ENCODE data around the gene PLXNC1.

Gene PLXNC1

DNA sequence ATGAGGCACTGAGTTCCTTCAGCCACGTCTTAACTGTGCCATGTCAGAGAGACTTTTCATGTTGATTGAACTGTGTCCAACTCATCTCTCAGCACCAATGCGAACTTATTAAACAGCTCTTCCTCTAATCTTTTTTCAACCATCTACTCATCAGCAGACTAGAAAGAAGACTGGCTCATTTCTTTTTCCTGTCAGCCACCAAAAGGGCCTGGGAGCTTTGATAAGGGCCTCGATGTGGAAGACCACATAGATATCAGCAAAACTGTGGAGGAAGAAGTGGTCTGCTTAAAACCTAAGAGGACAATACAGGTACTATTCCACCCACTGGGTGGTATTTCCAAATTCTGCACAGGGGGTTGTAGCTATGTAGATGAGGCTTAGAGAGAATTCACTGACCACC is 3.6 kb upstream of the PLXNC1 start:
- no peak for DNase-seq
- Histone ChIP-seq H3K23ac (ENCODE audit: low read length) (no peak overlapping the region), H3K79me2 (ENCODE audit: control insufficient read depth, insufficient read depth, low read length, poor library complexity) (no peaks in the 10 kb centered on the region), H3K4me3 (ENCODE audit: low read depth, low read length) (no peak overlapping the region), H2AK5ac (ENCODE audit: low read length) (no peak overlapping the region), H3K9ac (ENCODE audit: low read length) (no peak overlapping the region), H2AFZ (ENCODE audit: insufficient read depth, low read length, poor library complexity) (no peak overlapping the region), H3K14ac (ENCODE audit: low read length) (no peak overlapping the region), H3K27me3 (ENCODE audit: insufficient read depth, low read length) (peaks cover 24% of the 10 kb centered on the region), H4K91ac (ENCODE audit: low read depth, low read length) (no peak overlapping the region), H3K9me3 (ENCODE audit: insufficient read depth, low read depth, low read length) (peaks cover 3% of the 10 kb centered on the region), H4K12ac (ENCODE audit: low read depth, low read length) (no peak overlapping the region), H2BK120ac (ENCODE audit: insufficient read depth, low read length, poor library complexity) (no peak overlapping the region), H2BK12ac (ENCODE audit: low read length) (no peak overlapping the region), H3K4me1 (ENCODE audit: control insufficient read depth in 1 of 2, insufficient read depth in 2 of 2, low read length in 2 of 2) (peaks cover 8 to 10% of the 10 kb centered on the region in 2 experiments), H2BK5ac (ENCODE audit: low read depth, low read length, poor library complexity) (no peak overlapping the region), H4K8ac (ENCODE audit: low read depth, low read length) (no peak overlapping the region), H3K36me3 (ENCODE audit: control insufficient read depth in 1 of 2, insufficient read depth in 2 of 2, low read length in 2 of 2) (no peaks in the 10 kb centered on the region), H3K18ac (ENCODE audit: low read length) (no peak overlapping the region), H3K4ac (ENCODE audit: low read depth, low read length) (no peak overlapping the region), H3K79me1 (ENCODE audit: low read length) (no peaks in the 10 kb centered on the region), H3K4me2 (ENCODE audit: low read length) (no peak overlapping the region), H3K27ac (ENCODE audit: low read depth, low read length) (no peak overlapping the region)
- no CpG with 5 or more reads among the region's 3 CpGs for WGBS (ENCODE audit: extremely low coverage, insufficient coverage, insufficient read length)

- Histone ChIP-seq H3K4ac (ENCODE audit: low read depth, low read length) (no peak overlapping the region), H4K91ac (ENCODE audit: low read depth, low read length) (no peak overlapping the region), H2BK12ac (ENCODE audit: low read length) (no peak overlapping the region), H3K36me3 (ENCODE audit: control insufficient read depth in 1 of 2, insufficient read depth in 2 of 2, low read length in 2 of 2) (no peaks in the 10 kb centered on the region), H3K4me3 (ENCODE audit: low read depth, low read length) (no peak overlapping the region), H3K4me1 (ENCODE audit: control insufficient read depth in 1 of 2, insufficient read depth in 2 of 2, low read length in 2 of 2) (peaks cover 13 to 16% of the 10 kb centered on the region in 2 experiments), H4K8ac (ENCODE audit: low read depth, low read length) (no peak overlapping the region), H3K79me2 (ENCODE audit: control insufficient read depth, insufficient read depth, low read length, poor library complexity) (no peaks in the 10 kb centered on the region), H3K27me3 (ENCODE audit: insufficient read depth, low read length) (peaks cover 30% of the 10 kb centered on the region), H2BK5ac (ENCODE audit: low read depth, low read length, poor library complexity) (no peak overlapping the region), H3K23ac (ENCODE audit: low read length) (no peak overlapping the region), H2AFZ (ENCODE audit: insufficient read depth, low read length, poor library complexity) (no peak overlapping the region), H3K4me2 (ENCODE audit: low read length) (no peak overlapping the region), H4K12ac (ENCODE audit: low read depth, low read length) (no peak overlapping the region), H3K18ac (ENCODE audit: low read length) (no peak overlapping the region), H3K9ac (ENCODE audit: low read length) (no peak overlapping the region), H3K79me1 (ENCODE audit: low read length) (no peaks in the 10 kb centered on the region), H3K27ac (ENCODE audit: low read depth, low read length) (no peak overlapping the region), H2AK5ac (ENCODE audit: low read length) (no peak overlapping the region), H3K9me3 (ENCODE audit: insufficient read depth, low read depth, low read length) (peaks cover 4% of the 10 kb centered on the region), H3K14ac (ENCODE audit: low read length) (no peak overlapping the region), H2BK120ac (ENCODE audit: insufficient read depth, low read length, poor library complexity) (no peak overlapping the region)
- WGBS (ENCODE audit: extremely low coverage, insufficient coverage, insufficient read length): no CpG with 5 or more reads among the region's 12 CpGs
- peak; percentile 31 to 69 for DNase-seq
Measured at GRCh38 chr12:94145191-94145983, 3.0 kb upstream of the PLXNC1 start.

DNA sequence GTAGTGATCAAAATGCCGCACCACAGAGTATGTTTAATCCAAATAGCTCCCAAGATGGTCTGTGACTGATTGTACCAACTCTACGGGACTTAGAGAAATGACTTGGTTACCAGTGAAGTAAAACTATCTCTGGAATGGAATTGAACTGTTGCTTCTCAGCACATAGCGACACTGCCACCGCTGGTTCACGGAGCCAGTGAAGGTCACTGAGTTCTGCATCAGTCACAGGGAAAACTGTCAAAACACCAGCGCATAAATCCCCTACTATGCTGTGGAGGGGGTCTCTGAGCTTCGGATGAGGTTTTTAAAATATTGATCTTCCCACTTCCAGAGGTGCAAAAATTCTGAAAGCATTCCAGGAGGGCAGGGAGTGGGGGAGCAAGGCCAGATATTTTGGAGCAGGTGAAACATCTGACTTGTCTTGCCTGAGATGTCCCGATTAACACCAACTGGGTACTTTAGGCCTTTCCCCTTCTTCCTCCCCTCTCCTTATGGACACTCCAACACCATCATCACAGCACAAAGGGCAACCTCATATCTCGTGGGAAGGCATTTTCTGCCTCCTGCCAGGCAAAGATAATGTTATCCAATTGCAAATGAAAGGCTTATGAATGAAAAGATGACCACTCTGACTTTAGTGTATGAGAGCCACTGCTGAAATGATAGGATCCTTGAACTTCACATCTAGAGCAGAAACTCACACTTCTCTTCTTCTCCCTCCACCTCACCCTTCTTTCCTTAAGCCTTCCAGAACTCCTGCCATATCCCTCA is 2.0 kb upstream of the PLXNC1 start:
- H2BK5ac ChIP-seq (ENCODE audit: low read depth, low read length, poor library complexity): no peak overlapping the region
- H3K27me3 ChIP-seq (ENCODE audit: insufficient read depth, low read length): peaks cover 36% of the 10 kb centered on the region
- H4K12ac ChIP-seq (ENCODE audit: low read depth, low read length): no peak overlapping the region
- no peaks in the 10 kb centered on the region for H3K79me2 ChIP-seq (ENCODE audit: control insufficient read depth, insufficient read depth, low read length, poor library complexity)
- H3K4ac ChIP-seq (ENCODE audit: low read depth, low read length): no peak overlapping the region
- no peak overlapping the region for H3K18ac ChIP-seq (ENCODE audit: low read length)
- H2BK12ac ChIP-seq (ENCODE audit: low read length): no peak overlapping the region
- H3K9me3 ChIP-seq (ENCODE audit: insufficient read depth, low read depth, low read length): peaks cover 5% of the 10 kb centered on the region
- no peak overlapping the region for H3K9ac ChIP-seq (ENCODE audit: low read length)
- H2BK120ac ChIP-seq (ENCODE audit: insufficient read depth, low read length, poor library complexity): no peak overlapping the region
- WGBS (ENCODE audit: extremely low coverage, insufficient coverage, insufficient read length): no CpG with 5 or more reads among the region's 9 CpGs
- H3K4me3 ChIP-seq (ENCODE audit: low read depth, low read length): no peak overlapping the region
- no peak overlapping the region for H3K27ac ChIP-seq (ENCODE audit: low read depth, low read length)
- H4K91ac ChIP-seq (ENCODE audit: low read depth, low read length): no peak overlapping the region
- no peak overlapping the region for H3K4me2 ChIP-seq (ENCODE audit: low read length)
- no peak overlapping the region for H3K23ac ChIP-seq (ENCODE audit: low read length)
- H2AFZ ChIP-seq (ENCODE audit: insufficient read depth, low read length, poor library complexity): no peak overlapping the region
- no peak overlapping the region for H2AK5ac ChIP-seq (ENCODE audit: low read length)
- peak in 1 of 2 donors; percentile 67 for DNase-seq
- peaks cover 14 to 16% of the 10 kb centered on the region in 2 experiments for H3K4me1 ChIP-seq (ENCODE audit: control insufficient read depth in 1 of 2, insufficient read depth in 2 of 2, low read length in 2 of 2)
- no peak overlapping the region for H3K14ac ChIP-seq (ENCODE audit: low read length)
- H3K79me1 ChIP-seq (ENCODE audit: low read length): no peaks in the 10 kb centered on the region
- H3K36me3 ChIP-seq (ENCODE audit: control insufficient read depth in 1 of 2, insufficient read depth in 2 of 2, low read length in 2 of 2): no peaks in the 10 kb centered on the region
- no peak overlapping the region for H4K8ac ChIP-seq (ENCODE audit: low read depth, low read length)

DNA sequence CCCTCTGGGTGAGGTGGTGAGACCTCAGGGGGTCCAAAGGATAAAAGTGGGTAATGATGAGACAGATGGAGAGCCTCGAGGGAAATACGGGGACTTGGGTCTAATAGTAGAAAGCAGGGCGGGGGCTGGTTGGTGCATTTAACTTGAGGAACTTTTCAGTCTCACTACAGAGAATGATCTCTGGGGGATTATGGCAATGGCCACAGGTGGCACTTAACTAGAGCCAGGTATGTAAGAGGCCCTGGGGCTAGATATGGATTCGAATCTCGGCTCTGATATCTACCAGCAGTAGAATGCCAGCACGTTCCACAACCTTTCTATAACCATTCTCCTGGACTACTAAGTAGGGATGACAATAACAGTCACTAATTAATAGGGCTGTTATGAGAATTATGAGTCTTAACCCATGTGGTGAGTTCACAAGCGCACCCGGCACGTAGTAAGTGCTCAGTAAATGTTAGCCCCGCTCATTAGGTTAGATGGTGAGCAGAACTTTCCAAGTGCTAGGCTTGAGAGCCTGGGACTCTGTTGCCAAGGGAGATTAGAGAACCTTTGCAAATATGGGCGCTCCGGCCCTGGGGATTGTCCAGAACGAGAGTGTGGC is 888 bp upstream of the PLXNC1 start:
- no peak overlapping the region for H2BK120ac ChIP-seq (ENCODE audit: insufficient read depth, low read length, poor library complexity)
- H4K8ac ChIP-seq (ENCODE audit: low read depth, low read length): no peak overlapping the region
- no peak overlapping the region for H4K91ac ChIP-seq (ENCODE audit: low read depth, low read length)
- H3K9ac ChIP-seq (ENCODE audit: low read length): no peak overlapping the region
- no peak overlapping the region for H2BK5ac ChIP-seq (ENCODE audit: low read depth, low read length, poor library complexity)
- peak overlapping the region; percentile 95 for H3K4me2 ChIP-seq (ENCODE audit: low read length)
- no peak overlapping the region for H2AK5ac ChIP-seq (ENCODE audit: low read length)
- no peaks in the 10 kb centered on the region for H3K79me2 ChIP-seq (ENCODE audit: control insufficient read depth, insufficient read depth, low read length, poor library complexity)
- H3K23ac ChIP-seq (ENCODE audit: low read length): no peak overlapping the region
- H2BK12ac ChIP-seq (ENCODE audit: low read length): no peak overlapping the region
- H4K12ac ChIP-seq (ENCODE audit: low read depth, low read length): no peak overlapping the region
- no peak overlapping the region for H3K27ac ChIP-seq (ENCODE audit: low read depth, low read length)
- H3K4me1 ChIP-seq (ENCODE audit: control insufficient read depth in 1 of 2, insufficient read depth in 2 of 2, low read length in 2 of 2): peaks cover 14 to 16% of the 10 kb centered on the region in 2 experiments
- WGBS (ENCODE audit: extremely low coverage, insufficient coverage, insufficient read length): no CpG with 5 or more reads among the region's 13 CpGs
- no peak overlapping the region for H3K4me3 ChIP-seq (ENCODE audit: low read depth, low read length)
- no peaks in the 10 kb centered on the region for H3K79me1 ChIP-seq (ENCODE audit: low read length)
- peaks cover 38% of the 10 kb centered on the region for H3K27me3 ChIP-seq (ENCODE audit: insufficient read depth, low read length)
- DNase-seq: no peak
- peaks cover 5% of the 10 kb centered on the region for H3K9me3 ChIP-seq (ENCODE audit: insufficient read depth, low read depth, low read length)
- no peak overlapping the region for H3K18ac ChIP-seq (ENCODE audit: low read length)
- H2AFZ ChIP-seq (ENCODE audit: insufficient read depth, low read length, poor library complexity): no peak overlapping the region
- H3K14ac ChIP-seq (ENCODE audit: low read length): no peak overlapping the region
- H3K4ac ChIP-seq (ENCODE audit: low read depth, low read length): no peak overlapping the region
- H3K36me3 ChIP-seq (ENCODE audit: control insufficient read depth in 1 of 2, insufficient read depth in 2 of 2, low read length in 2 of 2): no peaks in the 10 kb centered on the region
